Ascending aorta (tissue), 2 donors: ENCODE results near the gene AUTS2. TPM values are rescaled to one million over a fixed set of nuclear protein-coding genes. Genes with fewer than 3 reads are reported as not detected.

ENCODE experiments used
- DNase-seq, 2 donors: peaks; one replicate each; pipeline ENCODE4 v3.0.0-alpha.2; 2019; ENCODE audit warnings: low spot score in 2 of 2
- H3K27ac ChIP-seq, 2 donors: fragments of 200-600 bp; sonication (generic); one replicate each; pipeline ENCODE4 v1.5.1; 2016 to 2017; ENCODE audit warnings: mild to moderate bottlenecking in 1 of 2
- H3K27me3 ChIP-seq: fragments of 200-600 bp; sonication (generic); one replicate; pipeline ENCODE4 v1.5.1; 2017
- H3K36me3 ChIP-seq, 2 donors: fragments of 200-600 bp; sonication (generic); one replicate each; pipeline ENCODE4 v1.5.1; 2016
- H3K4me1 ChIP-seq, 2 donors: fragments of 200-600 bp; sonication (generic); one replicate each; pipeline ENCODE4 v1.5.1; 2016 to 2017; ENCODE audit warnings: mild to moderate bottlenecking in 1 of 2
- H3K4me3 ChIP-seq, 2 donors: fragments of 200-600 bp; sonication (generic); one replicate each; pipeline ENCODE4 v1.5.1; 2016 to 2017; ENCODE audit warnings: mild to moderate bottlenecking in 1 of 2
- H3K9me3 ChIP-seq, 2 donors: fragments of 200-600 bp; sonication (generic); one replicate each; pipeline ENCODE4 v1.5.1; 2016
- intact Hi-C: fragments of 100-400 bp; cut with DNase I; formaldehyde crosslinking; loops from one replicate; pipeline ENCODE4 v1.15.1; 2023
- total RNA-seq: library from RNA; depleted of rRNA; stranded (reverse); fragments of >200 nt; gene quantifications from one replicate; pipeline ENCODE4 v1.1.0, GENCODE V29; 2016
- TF ChIP-seq, protein P1 (sequence below), 3 experiments: fragments of 200-600 bp in 2 of 3; fragments of 450-650 bp in 1 of 3; sonication (generic) in 2 of 3; IDR thresholded peaks; one replicate each; pipeline ENCODE4 v1.5.1; 2016 to 2019; ENCODE audit warnings: antibody characterized with exemption in 3 of 3, mild to moderate bottlenecking in 1 of 3, moderate library complexity in 1 of 3

The AUTS2 gene
- total RNA-seq, 1 donor from 2014 or later = 90.4 TPM

DNA sequence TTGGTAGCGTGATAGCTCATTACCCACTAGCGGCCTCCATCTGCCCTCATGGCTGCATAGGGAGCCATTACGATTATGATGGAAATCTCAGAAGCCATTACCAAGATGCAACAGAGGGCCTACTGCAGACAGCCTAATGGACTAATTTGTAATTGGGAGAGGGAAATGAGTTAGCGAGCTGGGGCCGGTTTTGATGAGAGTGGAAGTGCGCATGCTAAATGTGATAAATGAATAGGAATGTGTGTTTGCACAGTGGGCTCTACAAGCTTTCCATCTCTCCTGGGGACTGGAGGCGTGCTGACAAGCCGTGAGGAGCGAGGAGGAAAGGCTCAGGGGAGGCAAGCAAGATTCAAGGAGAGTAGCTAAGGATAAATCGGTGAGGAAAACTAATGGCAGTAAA, 889.2 kb downstream of the AUTS2 start:
- intact Hi-C loops = no loop called here
- Histone ChIP-seq H3K9me3 (no peaks in the 10 kb centered on the region), H3K4me3 (no peak overlapping the region), H3K27me3 (no peaks in the 10 kb centered on the region), H3K4me1 (no peaks in the 10 kb centered on the region), H3K36me3 (no peaks in the 10 kb centered on the region), H3K27ac (no peak overlapping the region)
- TF ChIP-seq, protein P1, sequence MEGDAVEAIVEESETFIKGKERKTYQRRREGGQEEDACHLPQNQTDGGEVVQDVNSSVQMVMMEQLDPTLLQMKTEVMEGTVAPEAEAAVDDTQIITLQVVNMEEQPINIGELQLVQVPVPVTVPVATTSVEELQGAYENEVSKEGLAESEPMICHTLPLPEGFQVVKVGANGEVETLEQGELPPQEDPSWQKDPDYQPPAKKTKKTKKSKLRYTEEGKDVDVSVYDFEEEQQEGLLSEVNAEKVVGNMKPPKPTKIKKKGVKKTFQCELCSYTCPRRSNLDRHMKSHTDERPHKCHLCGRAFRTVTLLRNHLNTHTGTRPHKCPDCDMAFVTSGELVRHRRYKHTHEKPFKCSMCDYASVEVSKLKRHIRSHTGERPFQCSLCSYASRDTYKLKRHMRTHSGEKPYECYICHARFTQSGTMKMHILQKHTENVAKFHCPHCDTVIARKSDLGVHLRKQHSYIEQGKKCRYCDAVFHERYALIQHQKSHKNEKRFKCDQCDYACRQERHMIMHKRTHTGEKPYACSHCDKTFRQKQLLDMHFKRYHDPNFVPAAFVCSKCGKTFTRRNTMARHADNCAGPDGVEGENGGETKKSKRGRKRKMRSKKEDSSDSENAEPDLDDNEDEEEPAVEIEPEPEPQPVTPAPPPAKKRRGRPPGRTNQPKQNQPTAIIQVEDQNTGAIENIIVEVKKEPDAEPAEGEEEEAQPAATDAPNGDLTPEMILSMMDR (IDR thresholded peaks at IDR 0.05) = no peak
- DNase-seq = no peak

DNA sequence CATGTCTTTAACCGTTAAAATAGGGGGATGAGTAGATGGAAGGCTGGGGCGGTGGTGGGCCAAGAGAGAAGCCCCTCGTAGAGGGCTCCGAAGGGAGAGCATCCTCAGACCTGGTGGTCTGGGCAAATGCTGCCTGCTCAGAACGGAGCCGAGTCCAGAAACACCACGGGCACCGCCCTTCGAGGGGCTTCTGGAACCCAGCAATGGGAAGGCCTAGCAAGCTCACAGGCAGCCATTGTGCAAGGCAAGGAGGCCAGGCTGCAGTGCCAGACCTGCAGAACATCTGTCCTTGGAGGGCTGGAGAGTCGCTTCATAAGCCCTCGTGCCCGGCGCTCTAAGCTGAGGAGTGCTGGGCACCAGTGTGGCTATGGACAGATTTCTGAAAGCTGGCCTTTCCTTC, 889.6 kb downstream of the AUTS2 start:
- TF ChIP-seq, protein P1 (IDR thresholded peaks at IDR 0.05) = no peak
- H3K4me1 ChIP-seq = no peaks in the 10 kb centered on the region
- no peaks in the 10 kb centered on the region for H3K9me3 ChIP-seq
- H3K4me3 ChIP-seq = no peak overlapping the region
- intact Hi-C loops = no loop called here
- H3K27ac ChIP-seq = no peak overlapping the region
- H3K36me3 ChIP-seq = no peaks in the 10 kb centered on the region
- DNase-seq = no peak
- no peaks in the 10 kb centered on the region for H3K27me3 ChIP-seq

DNA sequence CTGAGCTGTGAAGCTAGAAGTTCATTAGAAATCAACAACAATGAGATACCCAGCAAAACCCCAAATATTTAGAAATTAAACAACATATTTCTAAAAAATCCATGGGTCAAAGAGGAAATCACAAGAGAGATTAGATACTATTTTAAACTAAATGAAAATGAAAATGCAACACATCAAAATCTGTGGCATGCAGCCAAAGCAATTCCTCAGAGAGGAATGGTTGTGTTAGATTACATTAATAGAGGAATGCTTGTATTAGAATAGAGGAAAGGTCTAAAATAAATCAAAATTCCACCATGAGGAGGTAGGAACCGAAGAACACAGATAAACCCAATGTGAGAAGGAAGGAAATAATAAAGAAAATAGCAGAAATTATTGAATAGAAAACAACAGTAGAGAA, 891.5 kb downstream of the AUTS2 start:
- no peaks in the 10 kb centered on the region for H3K27me3 ChIP-seq
- TF ChIP-seq, protein P1 (IDR thresholded peaks at IDR 0.05) = no peak
- H3K9me3 ChIP-seq = no peaks in the 10 kb centered on the region
- intact Hi-C loops = no loop called here
- DNase-seq = no peak
- no peak overlapping the region for H3K27ac ChIP-seq
- H3K36me3 ChIP-seq = no peaks in the 10 kb centered on the region
- no peak overlapping the region for H3K4me3 ChIP-seq
- H3K4me1 ChIP-seq = peaks cover 0 to 3% of the 10 kb centered on the region in 2 donors

DNA sequence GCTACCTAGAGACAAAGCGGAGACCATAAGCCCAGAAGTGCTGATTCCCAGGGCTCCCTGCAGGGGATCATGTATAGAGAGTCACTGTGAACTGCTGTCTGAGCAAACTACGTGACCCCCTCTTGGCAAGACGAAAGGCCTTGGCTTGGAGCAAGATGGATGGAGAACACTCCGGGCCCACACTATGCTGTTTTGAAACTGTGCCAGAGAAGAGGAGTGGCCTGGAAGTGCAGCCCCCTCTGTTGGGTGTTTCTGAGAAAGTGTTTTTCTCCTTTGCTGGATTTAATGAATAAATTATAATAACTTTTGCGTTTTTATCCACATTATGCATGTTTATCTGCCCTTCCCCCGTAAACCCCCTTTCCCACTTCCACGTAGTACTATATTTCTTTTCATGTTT, 894.4 kb downstream of the AUTS2 start:
- Histone ChIP-seq H3K36me3 (no peaks in the 10 kb centered on the region), H3K4me1 (peaks cover 0 to 3% of the 10 kb centered on the region in 2 donors), H3K9me3 (no peaks in the 10 kb centered on the region), H3K27me3 (no peaks in the 10 kb centered on the region), H3K4me3 (no peak overlapping the region), H3K27ac (no peak overlapping the region)
- intact Hi-C loops = no loop called here
- no peak for DNase-seq
- TF ChIP-seq, protein P1 (IDR thresholded peaks at IDR 0.05) = no peak

DNA sequence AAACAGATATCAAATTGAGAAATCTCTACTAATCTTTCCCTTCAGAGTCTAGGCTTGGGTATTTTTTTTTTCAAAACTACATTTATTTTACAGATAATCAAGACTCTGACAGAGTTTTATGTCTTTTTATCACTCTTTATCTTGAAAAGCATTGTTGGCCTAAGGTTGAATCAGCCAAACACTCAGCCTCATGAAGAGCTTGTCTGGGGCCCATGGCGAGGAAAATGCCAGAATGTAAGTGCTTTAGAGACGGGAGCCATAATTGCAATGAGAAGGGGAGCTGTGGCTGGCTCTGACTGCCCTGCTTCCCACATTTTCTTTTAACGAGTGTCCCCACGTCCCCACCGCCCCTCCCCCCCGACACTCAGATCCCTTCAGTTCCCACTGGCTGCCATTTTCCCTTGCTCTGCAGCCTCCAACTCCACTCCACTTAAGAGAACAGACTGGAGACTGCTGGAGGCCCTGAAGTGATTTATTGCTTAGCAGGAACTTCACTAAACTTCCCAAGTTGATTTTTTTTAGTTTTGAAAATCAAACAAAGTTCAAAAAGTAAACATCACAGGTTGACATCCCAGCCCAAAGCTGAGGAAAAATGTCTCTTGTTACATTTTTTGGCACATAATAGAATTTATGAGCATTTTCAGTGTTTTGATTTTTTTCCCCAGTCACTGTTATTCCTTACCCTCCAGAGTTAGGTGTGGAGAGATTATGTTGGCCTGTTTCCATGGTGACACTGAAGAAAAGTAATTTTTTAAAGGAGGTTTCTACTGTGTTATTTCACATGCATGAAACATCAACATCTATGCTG, 896.2 kb downstream of the AUTS2 start:
- DNase-seq = no peak
- Histone ChIP-seq H3K4me3 (no peak overlapping the region), H3K36me3 (no peaks in the 10 kb centered on the region), H3K4me1 (peaks cover 0 to 3% of the 10 kb centered on the region in 2 donors), H3K27ac (no peak overlapping the region), H3K9me3 (no peaks in the 10 kb centered on the region), H3K27me3 (no peaks in the 10 kb centered on the region)
- TF ChIP-seq, protein P1 (IDR thresholded peaks at IDR 0.05) = no peak
- intact Hi-C loops = no loop called here
